Suppressor macrophage (primary cell): ENCODE measurements around the gene ANKRD44.

Experiments used
- DNase-seq, 4 experiments: peaks; one replicate each; pipeline ENCODE4 v3.0.0-alpha.2; 2020 to 2022

The ANKRD44 gene

GRCh38 chr2:197286805-197287595, 23.6 kb downstream of the ANKRD44 start:
- peak; percentile 52 to 89 (median 76) for DNase-seq

GRCh38 chr2:197285361-197285760, 25.2 kb downstream of the ANKRD44 start:
- DNase-seq = no peak

DNA sequence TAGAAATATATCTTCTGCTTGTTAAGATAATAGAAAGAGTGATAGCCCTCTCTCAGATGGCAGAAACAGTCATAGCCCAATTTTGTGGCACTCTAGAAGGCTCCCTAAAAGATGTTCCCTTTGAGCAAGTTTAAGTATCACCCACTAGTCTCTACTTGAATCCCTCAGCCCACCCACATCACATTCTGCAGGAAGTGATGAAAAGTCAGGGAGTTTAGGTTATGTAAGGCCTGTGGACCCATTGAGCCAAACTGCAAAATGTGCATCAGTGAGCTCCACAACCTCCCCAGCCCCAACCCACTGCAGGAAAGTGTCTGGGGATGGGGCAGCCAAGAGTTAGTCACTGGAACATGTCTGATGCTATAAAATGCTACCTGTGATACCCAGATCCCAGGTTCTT, 25.6 kb downstream of the ANKRD44 start:
- DNase-seq = peak; percentile 17 to 63 (median 50)

DNA sequence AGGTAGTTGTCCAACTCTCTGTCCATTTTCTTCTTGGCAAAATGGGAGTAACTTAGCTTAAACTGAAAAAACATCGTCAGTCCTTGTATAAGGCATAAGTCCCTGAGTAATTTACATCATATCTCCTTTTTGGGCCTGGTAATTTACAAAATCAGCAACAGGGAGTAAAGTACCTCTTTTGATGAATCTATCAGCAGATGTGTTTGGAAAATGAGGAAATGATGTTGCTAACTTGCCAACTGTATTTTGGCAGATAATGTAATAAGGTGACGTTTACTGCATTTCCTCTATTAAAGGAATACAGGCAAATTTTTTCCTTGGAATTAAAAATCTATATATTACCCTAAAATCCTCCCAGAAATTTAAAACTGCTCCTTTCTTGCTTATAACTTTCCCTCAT, 29.2 kb downstream of the ANKRD44 start:
- peak; percentile 21 to 86 (median 57) for DNase-seq

GRCh38 chr2:197280015-197280702, 30.4 kb downstream of the ANKRD44 start:
- DNase-seq = no peak

DNA sequence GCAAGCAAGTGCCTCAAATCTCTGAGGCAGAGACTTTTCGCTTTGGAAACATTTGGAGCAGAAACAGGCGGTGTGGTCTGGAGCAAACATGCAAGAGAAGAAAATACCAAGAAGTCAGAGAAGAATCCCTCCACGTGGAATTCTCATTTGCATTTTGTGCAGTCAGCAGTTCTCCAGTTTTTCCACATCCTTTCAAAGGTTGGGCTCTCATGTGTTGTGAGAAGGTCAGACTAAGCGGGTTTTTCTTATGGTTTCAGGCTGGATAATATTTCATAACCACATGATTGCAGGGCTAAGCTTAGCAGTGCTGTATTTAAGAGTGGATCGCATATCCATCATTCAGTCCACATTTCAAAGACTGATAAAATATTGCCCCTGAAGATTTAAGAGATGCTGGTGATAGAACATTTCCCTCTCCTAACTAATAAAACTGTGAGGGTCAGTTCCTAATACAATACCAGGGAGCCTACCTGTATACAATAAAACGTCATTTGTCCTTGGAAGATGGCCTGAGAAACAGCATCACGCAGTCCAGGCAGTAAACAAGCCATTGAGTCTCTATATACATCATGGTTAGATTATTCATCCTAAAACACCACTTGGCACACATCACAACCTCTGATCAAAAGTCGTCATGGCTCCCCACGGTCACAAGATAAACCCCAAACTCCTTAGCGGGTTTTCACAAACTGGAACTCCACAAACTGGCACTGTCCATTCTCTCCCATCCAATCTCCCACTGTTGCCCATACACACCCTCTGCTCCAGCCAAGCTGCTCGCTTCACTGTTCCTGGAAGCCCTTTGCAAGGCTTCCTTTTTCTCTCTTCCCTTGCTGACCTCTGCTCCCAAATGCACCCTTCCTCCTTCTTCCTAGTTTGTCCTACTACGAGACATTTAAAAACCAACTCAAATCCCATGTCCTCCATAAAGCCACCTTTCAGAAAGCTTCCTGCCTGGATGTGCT, 31.5 kb downstream of the ANKRD44 start:
- DNase-seq = peak in 2 of 4 experiments; percentile 29 to 38

DNA sequence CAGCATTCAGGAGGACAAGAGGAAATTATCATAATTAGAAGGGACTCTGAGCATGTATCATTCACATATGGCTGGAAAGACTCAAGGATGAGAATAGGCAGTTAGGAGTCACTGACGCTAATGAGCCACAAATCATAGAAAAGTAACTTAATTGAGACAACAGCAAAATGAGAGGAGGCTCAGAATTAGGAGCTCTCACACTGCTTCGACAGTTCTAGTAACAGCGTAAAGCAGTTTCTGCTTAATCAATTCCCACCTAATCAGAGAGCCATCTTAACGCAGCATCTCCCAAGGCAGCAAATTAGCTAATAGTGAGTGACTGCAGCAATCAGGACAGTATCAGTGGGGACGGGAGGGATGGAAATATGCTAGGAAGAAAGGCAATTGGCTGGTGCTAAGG, 32.8 kb downstream of the ANKRD44 start:
- DNase-seq = no peak

GRCh38 chr2:197276156-197276555, 34.4 kb downstream of the ANKRD44 start:
- DNase-seq = no peak

- DNase-seq = no peak
These were observed 35.6 kb downstream of the ANKRD44 start for GRCh38 chr2:197274937-197275336.

- DNase-seq = no peak
These were observed 36.2 kb downstream of the ANKRD44 start for GRCh38 chr2:197274349-197274748.

GRCh38 chr2:197273485-197273884, 37.1 kb downstream of the ANKRD44 start:
- no peak for DNase-seq

DNA sequence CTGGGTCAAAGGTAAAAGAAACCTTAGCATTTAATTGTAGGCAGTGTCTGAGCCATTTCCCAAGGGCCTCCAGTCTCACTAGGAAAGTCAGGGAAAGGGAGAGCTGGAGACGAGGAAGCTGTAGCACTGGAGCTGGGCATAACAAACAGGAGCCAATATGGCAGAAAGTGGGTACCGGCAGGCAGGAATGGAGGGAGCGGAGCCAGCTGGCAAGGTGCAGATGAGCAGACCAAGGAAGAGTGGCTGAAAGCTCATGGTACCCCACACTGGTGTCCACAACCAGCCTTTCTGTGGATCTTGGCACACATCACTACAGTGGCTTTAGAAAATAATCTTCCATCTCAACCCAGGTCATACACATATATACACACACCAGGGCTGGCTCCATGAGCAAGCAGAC, 40.0 kb downstream of the ANKRD44 start:
- DNase-seq = no peak

GRCh38 chr2:197269815-197270214, 40.8 kb downstream of the ANKRD44 start:
- DNase-seq = peak in 1 of 4 experiments; percentile 18

GRCh38 chr2:197268786-197269584, 41.6 kb downstream of the ANKRD44 start:
- no peak for DNase-seq

DNA sequence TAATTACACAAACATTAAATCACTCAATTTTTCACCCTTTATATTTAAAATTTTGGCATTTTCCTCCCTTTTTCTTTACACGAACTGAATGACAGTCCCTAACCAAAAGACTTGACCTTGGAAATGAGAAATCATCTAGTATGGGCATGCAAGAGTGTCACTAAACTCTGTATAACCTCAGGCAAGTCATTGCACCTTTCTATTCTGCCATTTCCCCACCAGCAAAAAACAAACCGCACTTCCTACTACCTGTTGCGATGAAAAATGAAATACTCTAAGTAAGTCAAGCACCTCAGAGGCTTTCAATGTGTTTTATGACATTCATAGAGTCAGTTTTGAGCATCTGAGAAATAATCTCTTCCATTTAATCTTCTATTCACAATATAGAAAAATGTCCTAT, 44.1 kb downstream of the ANKRD44 start:
- DNase-seq = no peak

DNA sequence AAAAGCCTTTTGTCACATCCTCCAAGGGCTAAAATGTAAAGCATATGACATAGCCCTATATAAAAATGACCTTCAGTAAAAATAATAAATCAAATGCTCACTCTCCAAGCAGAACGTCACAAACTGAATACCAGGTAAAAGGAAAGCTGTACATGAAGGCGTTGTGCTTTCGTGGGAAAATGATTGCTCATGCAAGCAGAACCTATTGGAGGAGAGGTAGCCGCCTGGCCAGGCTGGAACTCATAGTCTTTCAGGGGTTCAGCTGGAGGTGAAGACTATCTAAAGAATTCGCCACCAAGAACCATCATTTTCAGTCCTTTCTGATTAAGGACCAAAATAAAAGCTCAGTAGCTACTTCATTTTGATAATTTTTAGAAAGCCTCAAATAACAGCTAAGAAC, 44.7 kb downstream of the ANKRD44 start:
- no peak for DNase-seq

GRCh38 chr2:197265036-197265435, 45.5 kb downstream of the ANKRD44 start:
- no peak for DNase-seq

DNA sequence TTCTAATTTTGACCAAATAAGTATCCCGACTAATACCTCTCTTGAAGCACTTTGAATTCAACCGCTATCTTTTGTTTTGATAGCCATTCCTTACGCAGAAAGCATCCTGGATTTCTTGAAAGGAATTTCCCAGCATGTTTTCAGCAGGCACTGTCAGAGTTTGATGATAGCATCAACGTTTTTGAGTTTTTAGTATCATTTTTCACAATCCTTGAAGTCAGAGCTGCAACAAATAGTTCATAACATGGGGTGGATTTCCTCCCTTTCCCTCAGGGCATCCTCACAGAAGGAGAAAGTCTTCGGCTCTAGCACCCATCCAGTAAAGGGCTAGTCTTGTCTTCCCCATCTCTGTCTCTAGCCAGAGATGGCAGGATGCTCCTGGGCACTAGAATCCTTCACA, 46.2 kb downstream of the ANKRD44 start:
- no peak for DNase-seq

DNA sequence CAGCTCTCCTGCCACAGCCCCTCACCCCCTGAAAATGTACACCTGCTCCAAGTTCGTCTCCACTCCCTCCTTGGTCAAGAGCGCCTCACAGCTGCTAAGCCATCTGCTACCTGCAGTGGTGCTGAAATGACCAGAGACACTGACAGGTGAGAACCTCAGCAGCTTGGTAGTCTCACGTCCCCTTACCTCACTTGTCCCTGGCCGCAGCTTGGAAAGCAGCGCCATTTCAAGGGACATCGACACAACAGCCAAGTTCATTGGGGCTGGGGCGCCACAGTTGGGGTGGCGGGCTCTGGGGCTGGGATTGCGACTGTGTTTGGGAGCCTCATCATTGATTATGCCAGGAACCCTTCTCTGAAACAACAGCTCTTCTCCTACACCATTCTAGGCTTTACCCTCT, 47.5 kb downstream of the ANKRD44 start:
- DNase-seq = no peak

- peak; percentile 22 to 55 (median 40) for DNase-seq
These were observed 48.8 kb downstream of the ANKRD44 start for GRCh38 chr2:197261808-197262226.

GRCh38 chr2:197259470-197259999, 51.0 kb downstream of the ANKRD44 start:
- no peak for DNase-seq

DNA sequence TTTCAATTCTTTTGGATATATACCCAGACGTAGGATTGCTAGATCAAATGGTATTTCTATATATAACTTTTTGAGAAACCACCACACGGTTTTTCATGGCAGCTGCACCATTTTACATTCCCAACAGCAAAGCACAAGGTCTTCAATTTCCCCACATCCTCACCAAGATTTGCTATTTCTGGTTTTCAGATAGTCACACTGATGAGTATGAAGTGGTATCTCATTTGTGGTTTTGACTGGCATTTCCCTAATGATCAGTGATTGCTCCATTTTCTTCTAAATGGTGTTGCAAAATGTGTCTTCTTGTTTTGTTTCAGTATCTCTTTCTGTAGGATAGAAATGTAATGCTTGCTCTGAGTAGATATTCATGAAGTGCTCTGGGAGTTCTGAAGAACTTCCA, 52.0 kb downstream of the ANKRD44 start:
- DNase-seq = peak; percentile 58 to 87 (median 73)
